K562 (cell line): ENCODE measurements around the gene ATRIP. TPM values are rescaled to one million over a fixed set of nuclear protein-coding genes. Genes with fewer than 3 reads are reported as not detected.

Source experiments
- ATAC-seq: fragments of 200-7000 bp; cut with Tn5 transposase; 3 replicates; pipeline ENCODE4 v1.9.1; 2020; ENCODE audit warnings: moderate library complexity
- BruUV-seq: library from RNA; stranded (reverse); fragments of 400-500 nt; replicated peaks from 2 replicates; lab custom pipeline; 2021; lab: Mats Ljungman, UMichigan
- CTCF ChIA-PET: fragments of 300-600 bp; formaldehyde crosslinking; extraction: SDS; loops from one replicate; lab custom pipeline; 2021; ENCODE audit warnings: low intra/inter-chr PET ratio; lab: Yijun Ruan, JAX
- POLR2A ChIA-PET: fragments of 300-600, 350-650 bp; sonication (Branson Sonifier 250); formaldehyde crosslinking; extraction: SDS; loops from one replicate; lab custom pipeline; 2021; ENCODE audit warnings: antibody characterized with exemption, inconsistent platforms; lab: Yijun Ruan, JAX
- DNase-seq, 4 experiments: peaks; one replicate each; pipeline versions ENCODE4 v3.0.0 to v3.0.0-alpha.2; 2011 to 2018; ENCODE audit warnings: low spot score in 3 of 4, mixed read lengths in 3 of 4; ENCODE audit errors: extremely low read depth in 1 of 4
- FAIRE-seq: peaks from 2 replicates; lab custom pipeline; 2011; peaks lifted over from hg19 to GRCh38; lab: Jason Lieb, UNC
- H2AFZ ChIP-seq: 2 replicates; pipeline ENCODE4 v1.6.0; 2011; ENCODE audit warnings: low read depth, low read length, control low read depth, inconsistent platforms
- H3K27ac ChIP-seq: fragments of 200-600 bp; 3 replicates; pipeline ENCODE4 v1.8.0; 2011; ENCODE audit warnings: low read depth, mild to moderate bottlenecking, control low read depth, inconsistent platforms, low read length, moderate library complexity, mixed read lengths; ENCODE audit errors: extremely low read depth
- H3K27me3 ChIP-seq, 2 experiments: fragments of 300-600 bp in 1 of 2; 2 replicates in 1 of 2; 3 replicates in 1 of 2; pipeline versions ENCODE4 v1.6.0 to v1.8.0; 2011; ENCODE audit warnings: inconsistent platforms in 2 of 2, low read length in 2 of 2, mild to moderate bottlenecking in 1 of 2, mixed read lengths in 1 of 2, moderate library complexity in 1 of 2; ENCODE audit not compliant: control insufficient read depth in 2 of 2, insufficient read depth in 2 of 2
- H3K36me3 ChIP-seq: fragments of 300-600 bp; 3 replicates; pipeline ENCODE4 v1.8.0; 2011; ENCODE audit warnings: mild to moderate bottlenecking, low read length, inconsistent platforms; ENCODE audit not compliant: control insufficient read depth, insufficient read depth
- H3K4me1 ChIP-seq, 2 experiments: fragments of 200-600 bp in 1 of 2; replicated peaks in 1 of 2; 2 replicates in 1 of 2; 3 replicates in 1 of 2; pipeline versions ENCODE4 v1.5.1 to v1.8.0; 2011; ENCODE audit warnings: inconsistent platforms in 2 of 2, low read length in 2 of 2, mild to moderate bottlenecking in 1 of 2, mixed read lengths in 1 of 2, moderate library complexity in 1 of 2; ENCODE audit not compliant: control insufficient read depth in 2 of 2, insufficient read depth in 2 of 2
- H3K4me2 ChIP-seq: 2 replicates; pipeline ENCODE4 v1.6.1; 2011; ENCODE audit warnings: low read length, control low read depth, inconsistent platforms, mixed read lengths; ENCODE audit not compliant: insufficient read depth
- H3K4me3 ChIP-seq: fragments of 200-600 bp; sonication (generic), shearing (Covaris generic); 2 replicates; pipeline ENCODE4 v1.5.1; 2016; ENCODE audit warnings: control low read depth, inconsistent platforms
- H3K79me2 ChIP-seq: fragments of 200-600 bp; 3 replicates; pipeline ENCODE4 v1.8.0; 2011; ENCODE audit warnings: low read length, inconsistent platforms; ENCODE audit not compliant: control insufficient read depth, insufficient read depth
- H3K9ac ChIP-seq, 2 experiments: 2 replicates each; pipeline versions ENCODE4 v1.6.0 to v1.6.1; 2011; ENCODE audit warnings: low read depth in 2 of 2, low read length in 2 of 2, control low read depth in 1 of 2, inconsistent platforms in 1 of 2, mild to moderate bottlenecking in 1 of 2, mixed read lengths in 1 of 2; ENCODE audit not compliant: insufficient read depth in 1 of 2
- H3K9me1 ChIP-seq: one replicate; pipeline ENCODE4 v1.6.0; 2011; ENCODE audit warnings: inconsistent platforms, mild to moderate bottlenecking, low read length, moderate library complexity; ENCODE audit not compliant: control insufficient read depth, insufficient read depth
- H3K9me3 ChIP-seq: replicated peaks from 2 replicates; pipeline ENCODE4 v1.5.1; 2011; ENCODE audit warnings: low read depth, low read length, inconsistent platforms; ENCODE audit not compliant: control insufficient read depth, insufficient read depth
- H4K20me1 ChIP-seq: replicated peaks from 2 replicates; pipeline ENCODE4 v1.6.1; 2011; ENCODE audit warnings: low read length, inconsistent platforms, mixed read lengths; ENCODE audit not compliant: control insufficient read depth, insufficient read depth
- CHCHD3 ChIP-seq: fragments of 250-450 bp; sonication (Bioruptor Pico); IDR thresholded peaks from 2 replicates; pipeline ENCODE4 v2.1.2; 2022; ENCODE audit warnings: mild to moderate bottlenecking
- HDAC6 ChIP-seq: IDR thresholded peaks from 2 replicates; pipeline ENCODE4 v1.6.1; 2012; ENCODE audit warnings: low read depth, mild to moderate bottlenecking, control low read depth, inconsistent platforms, low read length, moderate library complexity
- RCOR1 ChIP-seq, 2 experiments: IDR thresholded peaks; 2 replicates each; pipeline ENCODE4 v1.6.1; 2012; ENCODE audit warnings: low read depth in 2 of 2, low read length in 2 of 2, borderline replicate concordance in 1 of 2, improper control_type of control experiment in 1 of 2
- WHSC1 ChIP-seq: IDR thresholded peaks from one replicate; pipeline ENCODE4 v1.6.1; 2012; ENCODE audit warnings: low read length, control low read depth, inconsistent platforms
- ZKSCAN1 ChIP-seq: fragments of 150-350 bp; IDR thresholded peaks from 2 replicates; pipeline ENCODE4 v1.6.1; 2016; ENCODE audit warnings: low read depth, low read length
- ZNF274 ChIP-seq: IDR thresholded peaks from 2 replicates; pipeline ENCODE4 v1.6.1; 2011; ENCODE audit warnings: low read depth, mild to moderate bottlenecking, low read length, moderate library complexity, borderline replicate concordance
- ZNF644 ChIP-seq: fragments of 200-800 bp; sonication (Bioruptor generic); IDR thresholded peaks from 2 replicates; pipeline ENCODE4 v1.6.1; 2016; ENCODE audit warnings: low read depth, missing genetic modification characterization, missing compliant biosample characterization
- WGBS: fragments of 100-300 bp; shearing (Covaris generic); methylation state at CpG from one replicate; pipeline ENCODE4 v1.1.6; 2016; ENCODE audit warnings: low coverage, mixed read lengths; ENCODE audit not compliant: insufficient coverage; ENCODE audit errors: missing lambda C conversion rate; 5-methylcytosine and 5-hydroxymethylcytosine counted together
- in situ Hi-C: fragments of 300-500 bp; cut with MboI; formaldehyde crosslinking; loops from 4 replicates; pipeline ENCODE4 v1.15.0; 2018; ENCODE audit warnings: inconsistent platforms, mixed read lengths
- intact Hi-C: fragments of 100-400 bp; cut with micrococcal nuclease; formaldehyde crosslinking; loops from 2 replicates; pipeline ENCODE4 v1.14.2; 2022
- polyA plus RNA-seq, 8 experiments: library from polyadenylated mRNA; depleted of rRNA in 4 of 8; stranded (reverse) in 5 of 8; unstranded in 3 of 8; fragments of >200 nt; fragmentation: Nextera tagmentation in 2 of 8; fragmentation: Illumina TruSeq in 1 of 8; extraction: Ambion mirVana in 2 of 8; extraction: Trizol in 1 of 8; gene quantifications; 2 replicates each; pipeline versions ENCODE4 v1.2.1 to v1.2.3, GENCODE V29; 2011 to 2014; ENCODE audit warnings: inconsistent platforms in 1 of 8, missing spikeins in 1 of 8
- total RNA-seq, 7 experiments: library from RNA; depleted of rRNA in 6 of 7; stranded (reverse); fragments of >200 nt in 6 of 7; fragmentation: Illumina TruSeq in 2 of 7; extraction: Trizol in 2 of 7; gene quantifications; 2 replicates each; pipeline versions ENCODE4 v1.2.1 to v1.2.3, GENCODE V29; 2011 to 2021; ENCODE audit warnings: low replicate concordance in 1 of 7
- TF ChIP-seq, protein P1 (sequence below): fragments of 450-650 bp; conservative IDR thresholded peaks from 2 replicates; pipeline ENCODE4 v1.6.1; 2016; ENCODE audit warnings: missing genetic modification characterization, low read depth, mild to moderate bottlenecking, missing compliant biosample characterization, moderate library complexity
- TF ChIP-seq, protein P2 (sequence below), 2 experiments: fragments of 450-650 bp; IDR thresholded peaks; 2 replicates each; pipeline ENCODE4 v1.6.1; 2016
- TF ChIP-seq, protein P3 (sequence below): fragments of 450-650 bp; IDR thresholded peaks from 2 replicates; pipeline ENCODE4 v1.6.1; 2018; ENCODE audit warnings: mild to moderate bottlenecking, low read depth; ENCODE audit not compliant: partially characterized antibody
- TF ChIP-seq, protein P4 (sequence below): fragments of 250-450 bp; sonication (Bioruptor Pico); IDR thresholded peaks from 2 replicates; pipeline ENCODE4 v1.8.0; 2021; ENCODE audit warnings: moderate library complexity, mild to moderate bottlenecking, inconsistent platforms

The ATRIP gene
- total and polyA plus RNA-seq, 9 of the 15 experiments (the other 6 are each of a cell fraction or from before 2014, with no cell fraction given) = 1.7 to 15.7 (median 10.5) TPM

DNA sequence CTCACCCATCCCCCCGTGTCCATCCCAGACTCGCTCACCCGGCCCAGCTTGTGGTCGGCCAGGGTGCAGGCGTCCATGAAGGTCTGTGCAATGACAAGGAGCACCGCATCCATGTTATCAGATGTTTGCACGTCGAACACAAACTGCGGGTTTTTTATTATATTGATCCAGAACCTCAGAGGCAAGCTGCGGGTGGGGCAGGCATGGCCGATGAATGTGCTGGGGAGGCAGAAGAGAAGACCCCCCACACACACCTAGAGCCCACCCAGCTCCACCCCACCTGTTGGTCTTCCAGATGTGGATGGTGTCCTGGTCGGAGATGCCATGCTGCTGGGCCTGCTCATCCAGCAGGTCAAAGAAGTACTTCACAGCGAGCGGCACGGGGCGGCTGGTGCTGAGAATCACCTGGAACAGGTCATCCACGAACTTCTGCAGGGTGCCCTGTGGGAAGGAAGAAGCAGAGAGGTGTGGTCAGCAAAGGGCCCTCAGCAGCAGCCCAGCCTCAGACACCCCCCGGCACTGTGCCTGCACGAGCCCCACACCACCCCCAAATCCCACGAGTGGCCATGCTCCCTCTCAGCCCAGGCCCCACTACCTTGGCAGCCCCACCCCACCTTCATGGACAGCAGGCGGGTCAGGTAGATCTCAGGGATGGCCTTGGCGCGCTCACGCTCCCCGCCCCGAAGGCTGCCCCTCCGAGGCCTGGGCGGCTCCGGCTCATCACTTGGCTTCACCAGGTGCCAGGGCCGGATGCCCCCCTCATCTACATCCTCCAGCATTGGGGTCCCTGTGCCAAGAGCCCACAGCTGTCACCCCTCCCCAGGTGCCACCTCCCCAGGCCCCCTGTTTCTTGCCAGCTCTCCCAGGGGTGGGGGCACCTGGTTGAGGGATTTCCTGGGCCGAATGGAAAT, 37.0 kb upstream of the ATRIP start:
- H3K36me3 ChIP-seq = no peaks in the 10 kb centered on the region
- intact Hi-C loops = loop anchor here (10.0 kb wide), 2 partner anchors 95 to 215 kb away; partner anchors contain the start of gene SHISA5
- no peaks in the 10 kb centered on the region for H3K79me2 ChIP-seq
- no peak for DNase-seq
- no peak overlapping the region for H3K4me2 ChIP-seq
- WGBS = 70% methylated on average over 6 of the region's 31 CpGs
- H3K9ac ChIP-seq = no peak overlapping the region
- H4K20me1 ChIP-seq = 0 out of 2 replicates have a peak, but pooled peaks cover 6% of the 10 kb centered on the region
- no peak overlapping the region for H3K27ac ChIP-seq
- 0 out of 5 replicates have a peak, but pooled peaks cover 0 to 6% of the 10 kb centered on the region in 2 experiments for H3K4me1 ChIP-seq
- H3K9me1 ChIP-seq = no peaks in the 10 kb centered on the region
- ChIA-PET POLR2A (interaction anchor here (1.5 kb wide), 1 partner anchor 27 kb away, joined by 3 read pairs; no protein-coding TSS in a partner anchor), CTCF (no interaction called here)
- no peak for FAIRE-seq
- ATAC-seq = no peak
- in situ Hi-C loops = no loop called here
- H3K4me3 ChIP-seq = no peak overlapping the region
- no peak overlapping the region for H2AFZ ChIP-seq
- H3K9me3 ChIP-seq = no peaks in the 10 kb centered on the region
- BruUV-seq = no TSS peak
- no peaks in the 10 kb centered on the region for H3K27me3 ChIP-seq
- no peak for TF ChIP-seq ZNF274
- TF ChIP-seq, protein P1, sequence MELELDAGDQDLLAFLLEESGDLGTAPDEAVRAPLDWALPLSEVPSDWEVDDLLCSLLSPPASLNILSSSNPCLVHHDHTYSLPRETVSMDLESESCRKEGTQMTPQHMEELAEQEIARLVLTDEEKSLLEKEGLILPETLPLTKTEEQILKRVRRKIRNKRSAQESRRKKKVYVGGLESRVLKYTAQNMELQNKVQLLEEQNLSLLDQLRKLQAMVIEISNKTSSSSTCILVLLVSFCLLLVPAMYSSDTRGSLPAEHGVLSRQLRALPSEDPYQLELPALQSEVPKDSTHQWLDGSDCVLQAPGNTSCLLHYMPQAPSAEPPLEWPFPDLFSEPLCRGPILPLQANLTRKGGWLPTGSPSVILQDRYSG (tag) = no peak
- TF ChIP-seq, protein P2, sequence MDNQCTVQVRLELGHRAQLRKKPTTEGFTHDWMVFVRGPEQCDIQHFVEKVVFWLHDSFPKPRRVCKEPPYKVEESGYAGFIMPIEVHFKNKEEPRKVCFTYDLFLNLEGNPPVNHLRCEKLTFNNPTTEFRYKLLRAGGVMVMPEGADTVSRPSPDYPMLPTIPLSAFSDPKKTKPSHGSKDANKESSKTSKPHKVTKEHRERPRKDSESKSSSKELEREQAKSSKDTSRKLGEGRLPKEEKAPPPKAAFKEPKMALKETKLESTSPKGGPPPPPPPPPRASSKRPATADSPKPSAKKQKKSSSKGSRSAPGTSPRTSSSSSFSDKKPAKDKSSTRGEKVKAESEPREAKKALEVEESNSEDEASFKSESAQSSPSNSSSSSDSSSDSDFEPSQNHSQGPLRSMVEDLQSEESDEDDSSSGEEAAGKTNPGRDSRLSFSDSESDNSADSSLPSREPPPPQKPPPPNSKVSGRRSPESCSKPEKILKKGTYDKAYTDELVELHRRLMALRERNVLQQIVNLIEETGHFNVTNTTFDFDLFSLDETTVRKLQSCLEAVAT (IDR thresholded peaks at IDR 0.05) = no peak
- no peak for TF ChIP-seq WHSC1
- no peak for TF ChIP-seq CHCHD3 (CRISPR knock-in tag)
- no peak for TF ChIP-seq RCOR1 (IDR thresholded peaks at IDR 0.05; ENCODE audit: borderline replicate concordance in 1 of 2, low read depth in 2 of 2, low read length in 2 of 2)
- TF ChIP-seq, protein P3, sequence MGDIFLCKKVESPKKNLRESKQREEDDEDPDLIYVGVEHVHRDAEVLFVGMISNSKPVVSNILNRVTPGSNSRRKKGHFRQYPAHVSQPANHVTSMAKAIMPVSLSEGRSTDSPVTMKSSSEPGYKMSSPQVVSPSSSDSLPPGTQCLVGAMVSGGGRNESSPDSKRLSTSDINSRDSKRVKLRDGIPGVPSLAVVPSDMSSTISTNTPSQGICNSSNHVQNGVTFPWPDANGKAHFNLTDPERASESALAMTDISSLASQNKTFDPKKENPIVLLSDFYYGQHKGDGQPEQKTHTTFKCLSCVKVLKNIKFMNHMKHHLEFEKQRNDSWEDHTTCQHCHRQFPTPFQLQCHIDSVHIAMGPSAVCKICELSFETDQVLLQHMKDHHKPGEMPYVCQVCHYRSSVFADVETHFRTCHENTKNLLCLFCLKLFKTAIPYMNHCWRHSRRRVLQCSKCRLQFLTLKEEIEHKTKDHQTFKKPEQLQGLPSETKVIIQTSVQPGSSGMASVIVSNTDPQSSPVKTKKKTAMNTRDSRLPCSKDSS = no peak
- no peak for TF ChIP-seq HDAC6
- TF ChIP-seq ZKSCAN1 = no peak
- no peak for TF ChIP-seq ZNF644 (tag)
- TF ChIP-seq, protein P4, sequence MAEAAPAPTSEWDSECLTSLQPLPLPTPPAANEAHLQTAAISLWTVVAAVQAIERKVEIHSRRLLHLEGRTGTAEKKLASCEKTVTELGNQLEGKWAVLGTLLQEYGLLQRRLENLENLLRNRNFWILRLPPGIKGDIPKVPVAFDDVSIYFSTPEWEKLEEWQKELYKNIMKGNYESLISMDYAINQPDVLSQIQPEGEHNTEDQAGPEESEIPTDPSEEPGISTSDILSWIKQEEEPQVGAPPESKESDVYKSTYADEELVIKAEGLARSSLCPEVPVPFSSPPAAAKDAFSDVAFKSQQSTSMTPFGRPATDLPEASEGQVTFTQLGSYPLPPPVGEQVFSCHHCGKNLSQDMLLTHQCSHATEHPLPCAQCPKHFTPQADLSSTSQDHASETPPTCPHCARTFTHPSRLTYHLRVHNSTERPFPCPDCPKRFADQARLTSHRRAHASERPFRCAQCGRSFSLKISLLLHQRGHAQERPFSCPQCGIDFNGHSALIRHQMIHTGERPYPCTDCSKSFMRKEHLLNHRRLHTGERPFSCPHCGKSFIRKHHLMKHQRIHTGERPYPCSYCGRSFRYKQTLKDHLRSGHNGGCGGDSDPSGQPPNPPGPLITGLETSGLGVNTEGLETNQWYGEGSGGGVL (CRISPR knock-in tag) = no peak
